ENCODE measurements around the gene SPTA1. TPM values are rescaled to one million over a fixed set of nuclear protein-coding genes. Genes with fewer than 3 reads are reported as not detected.

SPTA1 gene
- total and polyA plus RNA-seq, 2 of the 4 experiments (the other 2 are of a cell fraction) = not detected

DNA sequence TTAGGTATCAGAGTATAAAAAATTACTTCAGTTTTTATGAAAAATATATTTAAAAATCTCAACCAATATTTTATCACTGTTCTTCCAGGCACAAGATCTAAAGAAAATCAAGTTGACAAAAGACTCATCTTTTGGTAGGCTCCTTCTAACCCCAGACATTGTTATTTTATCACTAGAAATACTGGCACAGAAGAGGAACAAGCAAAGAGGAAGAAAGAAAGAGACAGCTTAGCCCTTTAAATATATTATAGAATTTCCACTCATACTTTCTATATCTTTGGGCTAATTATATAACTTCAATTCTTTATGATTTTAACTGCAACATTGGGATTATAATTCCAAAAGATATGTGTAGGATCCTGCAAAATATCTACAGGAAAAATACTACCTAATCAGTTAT, 32.4 kb downstream of the SPTA1 start:
- POLR2A ChIA-PET (ENCODE audit: unreplicated experiment) = no interaction called here
- no peak overlapping the region for H3K18ac ChIP-seq (ENCODE audit: low read depth, low read length)
- dilution Hi-C loops (cut with HindIII; ENCODE audit: low sequenced_read_pairs, unreplicated experiment) (no loop called here), intact Hi-C loops (cut with micrococcal nuclease) (no loop called here), in situ Hi-C loops (cut with MboI; ENCODE audit: low sequenced_read_pairs) (no loop called here)
- H3K36me3 ChIP-seq (ENCODE audit: control insufficient read depth, insufficient read depth, low read length) = no peaks in the 10 kb centered on the region
- TF ChIP-seq CEBPB (IDR thresholded peaks at IDR 0.05; ENCODE audit: low read depth, low read length) (no peak), POLR2A (IDR thresholded peaks at IDR 0.05; ENCODE audit: low read depth, low read length) (no peak), CHD1 (IDR thresholded peaks at IDR 0.05; ENCODE audit: low read depth, low read length) (no peak), RFX5 (IDR thresholded peaks at IDR 0.05; ENCODE audit: low read depth, low read length) (no peak), MAFK (IDR thresholded peaks at IDR 0.05; ENCODE audit: low read depth, low read length) (no peak), RCOR1 (IDR thresholded peaks at IDR 0.05; ENCODE audit: insufficient replicate concordance, low read length) (no peak), FOS (IDR thresholded peaks at IDR 0.05; ENCODE audit: low read depth, low read length) (no peak), MAZ (IDR thresholded peaks at IDR 0.05; ENCODE audit: borderline replicate concordance, low read depth, low read length) (no peak), MXI1 (IDR thresholded peaks at IDR 0.05; ENCODE audit: borderline replicate concordance, low read depth, low read length) (no peak), RAD21 (IDR thresholded peaks at IDR 0.05; ENCODE audit: low read length) (no peak), SMC3 (IDR thresholded peaks at IDR 0.05; ENCODE audit: low read depth, low read length) (no peak), BHLHE40 (IDR thresholded peaks at IDR 0.05; ENCODE audit: low read depth, low read length) (no peak)
- TF ChIP-seq, protein P1, sequence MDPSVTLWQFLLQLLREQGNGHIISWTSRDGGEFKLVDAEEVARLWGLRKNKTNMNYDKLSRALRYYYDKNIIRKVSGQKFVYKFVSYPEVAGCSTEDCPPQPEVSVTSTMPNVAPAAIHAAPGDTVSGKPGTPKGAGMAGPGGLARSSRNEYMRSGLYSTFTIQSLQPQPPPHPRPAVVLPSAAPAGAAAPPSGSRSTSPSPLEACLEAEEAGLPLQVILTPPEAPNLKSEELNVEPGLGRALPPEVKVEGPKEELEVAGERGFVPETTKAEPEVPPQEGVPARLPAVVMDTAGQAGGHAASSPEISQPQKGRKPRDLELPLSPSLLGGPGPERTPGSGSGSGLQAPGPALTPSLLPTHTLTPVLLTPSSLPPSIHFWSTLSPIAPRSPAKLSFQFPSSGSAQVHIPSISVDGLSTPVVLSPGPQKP (IDR thresholded peaks at IDR 0.05; ENCODE audit: borderline replicate concordance, low read depth, low read length) = no peak
- TF ChIP-seq, protein P2, sequence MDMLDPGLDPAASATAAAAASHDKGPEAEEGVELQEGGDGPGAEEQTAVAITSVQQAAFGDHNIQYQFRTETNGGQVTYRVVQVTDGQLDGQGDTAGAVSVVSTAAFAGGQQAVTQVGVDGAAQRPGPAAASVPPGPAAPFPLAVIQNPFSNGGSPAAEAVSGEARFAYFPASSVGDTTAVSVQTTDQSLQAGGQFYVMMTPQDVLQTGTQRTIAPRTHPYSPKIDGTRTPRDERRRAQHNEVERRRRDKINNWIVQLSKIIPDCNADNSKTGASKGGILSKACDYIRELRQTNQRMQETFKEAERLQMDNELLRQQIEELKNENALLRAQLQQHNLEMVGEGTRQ (IDR thresholded peaks at IDR 0.05; ENCODE audit: low read depth, low read length) = no peak
- TF ChIP-seq, protein P3, sequence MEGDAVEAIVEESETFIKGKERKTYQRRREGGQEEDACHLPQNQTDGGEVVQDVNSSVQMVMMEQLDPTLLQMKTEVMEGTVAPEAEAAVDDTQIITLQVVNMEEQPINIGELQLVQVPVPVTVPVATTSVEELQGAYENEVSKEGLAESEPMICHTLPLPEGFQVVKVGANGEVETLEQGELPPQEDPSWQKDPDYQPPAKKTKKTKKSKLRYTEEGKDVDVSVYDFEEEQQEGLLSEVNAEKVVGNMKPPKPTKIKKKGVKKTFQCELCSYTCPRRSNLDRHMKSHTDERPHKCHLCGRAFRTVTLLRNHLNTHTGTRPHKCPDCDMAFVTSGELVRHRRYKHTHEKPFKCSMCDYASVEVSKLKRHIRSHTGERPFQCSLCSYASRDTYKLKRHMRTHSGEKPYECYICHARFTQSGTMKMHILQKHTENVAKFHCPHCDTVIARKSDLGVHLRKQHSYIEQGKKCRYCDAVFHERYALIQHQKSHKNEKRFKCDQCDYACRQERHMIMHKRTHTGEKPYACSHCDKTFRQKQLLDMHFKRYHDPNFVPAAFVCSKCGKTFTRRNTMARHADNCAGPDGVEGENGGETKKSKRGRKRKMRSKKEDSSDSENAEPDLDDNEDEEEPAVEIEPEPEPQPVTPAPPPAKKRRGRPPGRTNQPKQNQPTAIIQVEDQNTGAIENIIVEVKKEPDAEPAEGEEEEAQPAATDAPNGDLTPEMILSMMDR (conservative IDR thresholded peaks at IDR 0.05; ENCODE audit: low read depth, low read length) = no peak
- H2BK120ac ChIP-seq (ENCODE audit: low read depth, low read length) = no peak overlapping the region
- H3K4ac ChIP-seq (ENCODE audit: low read depth, low read length) = no peak overlapping the region
- no peak overlapping the region for H3K4me2 ChIP-seq (ENCODE audit: low read depth, low read length)
- no peaks in the 10 kb centered on the region for H3K9me3 ChIP-seq (ENCODE audit: control insufficient read depth, insufficient read depth, low read length)
- H3K4me1 ChIP-seq (ENCODE audit: control insufficient read depth, insufficient read depth, low read length) = no peaks in the 10 kb centered on the region
- no peak overlapping the region for H3K9ac ChIP-seq (ENCODE audit: low read depth, low read length)
- ATAC-seq (ENCODE audit: low read depth) = no peak
- no peak overlapping the region for H4K5ac ChIP-seq (ENCODE audit: low read depth, low read length)
- no peak overlapping the region for H3K14ac ChIP-seq (replicated peaks; ENCODE audit: low read depth, low read length)
- no peaks in the 10 kb centered on the region for H3K79me1 ChIP-seq (ENCODE audit: low read depth in 1 of 2, low read length in 2 of 2)
- H3K27ac ChIP-seq (ENCODE audit: insufficient read depth, low read length) = no peak overlapping the region
- H3K4me3 ChIP-seq (ENCODE audit: insufficient read depth, low read depth, low read length) = no peak overlapping the region
- no peak overlapping the region for H2AFZ ChIP-seq (replicated peaks; ENCODE audit: low read length, poor library complexity)
- no peak overlapping the region for H2BK5ac ChIP-seq (ENCODE audit: low read depth, low read length, poor library complexity, severe bottlenecking)
- H4K91ac ChIP-seq (ENCODE audit: insufficient read depth, low read depth, low read length) = no peak overlapping the region
- no peak overlapping the region for H2AK9ac ChIP-seq (replicated peaks; ENCODE audit: low read depth, low read length, poor library complexity)
- H2BK20ac ChIP-seq (ENCODE audit: low read depth, low read length) = no peak overlapping the region
- no peak overlapping the region for H4K8ac ChIP-seq (ENCODE audit: low read depth in 2 of 2, low read length in 2 of 2)
- no peak for DNase-seq
- no peak overlapping the region for H3K56ac ChIP-seq (ENCODE audit: extremely low read depth, insufficient read depth, low read length)
- no TSS peak for BruUV-seq (replicated peaks)
- no peak overlapping the region for H2BK15ac ChIP-seq (ENCODE audit: low read depth, low read length)
- no peaks in the 10 kb centered on the region for H3K9me1 ChIP-seq (ENCODE audit: insufficient read depth, low read length)
- no peaks in the 10 kb centered on the region for H3K27me3 ChIP-seq (ENCODE audit: control insufficient read depth, insufficient read depth, low read length)
- no peak overlapping the region for H3K23ac ChIP-seq (ENCODE audit: low read depth, low read length)
- CTCF ChIA-PET = no interaction called here
- H2AK5ac ChIP-seq (ENCODE audit: low read depth, low read length) = no peak overlapping the region
- no peaks in the 10 kb centered on the region for H4K20me1 ChIP-seq (ENCODE audit: insufficient read depth, low read length)

Data from IMR-90 (cell line).